WI38 (cell line): ENCODE results near the gene NEXN.

Experiments used
- H3K4me3 ChIP-seq: 2 replicates; pipeline ENCODE4 v1.5.1; 2011; ENCODE audit warnings: low read depth, mild to moderate bottlenecking, control low read depth, low read length
- TF ChIP-seq, protein P1 (sequence below): IDR thresholded peaks from 2 replicates; pipeline ENCODE4 v1.5.1; 2012; ENCODE audit warnings: low read depth, mild to moderate bottlenecking, control low read depth, low read length

The NEXN gene

DNA sequence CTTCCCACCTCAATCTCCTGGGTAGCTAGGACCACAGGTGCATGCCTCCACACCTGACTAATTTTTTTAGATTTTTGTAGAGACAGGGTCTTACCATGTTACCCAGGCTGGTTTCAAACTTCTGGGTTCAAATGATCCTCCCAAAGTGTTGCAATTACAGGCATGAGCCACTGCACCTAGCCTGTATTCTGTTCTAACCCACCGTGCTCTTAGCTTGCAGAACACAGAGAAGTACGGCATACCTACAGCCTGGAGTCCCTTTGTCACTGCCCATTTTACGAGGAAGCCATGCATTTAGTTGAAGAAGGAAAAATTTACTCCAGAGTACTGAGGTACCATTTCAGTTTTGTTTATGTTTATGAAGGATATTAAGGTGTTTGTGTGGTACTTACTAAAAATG lies 29.7 kb upstream of the NEXN start:
- TF ChIP-seq, protein P1, sequence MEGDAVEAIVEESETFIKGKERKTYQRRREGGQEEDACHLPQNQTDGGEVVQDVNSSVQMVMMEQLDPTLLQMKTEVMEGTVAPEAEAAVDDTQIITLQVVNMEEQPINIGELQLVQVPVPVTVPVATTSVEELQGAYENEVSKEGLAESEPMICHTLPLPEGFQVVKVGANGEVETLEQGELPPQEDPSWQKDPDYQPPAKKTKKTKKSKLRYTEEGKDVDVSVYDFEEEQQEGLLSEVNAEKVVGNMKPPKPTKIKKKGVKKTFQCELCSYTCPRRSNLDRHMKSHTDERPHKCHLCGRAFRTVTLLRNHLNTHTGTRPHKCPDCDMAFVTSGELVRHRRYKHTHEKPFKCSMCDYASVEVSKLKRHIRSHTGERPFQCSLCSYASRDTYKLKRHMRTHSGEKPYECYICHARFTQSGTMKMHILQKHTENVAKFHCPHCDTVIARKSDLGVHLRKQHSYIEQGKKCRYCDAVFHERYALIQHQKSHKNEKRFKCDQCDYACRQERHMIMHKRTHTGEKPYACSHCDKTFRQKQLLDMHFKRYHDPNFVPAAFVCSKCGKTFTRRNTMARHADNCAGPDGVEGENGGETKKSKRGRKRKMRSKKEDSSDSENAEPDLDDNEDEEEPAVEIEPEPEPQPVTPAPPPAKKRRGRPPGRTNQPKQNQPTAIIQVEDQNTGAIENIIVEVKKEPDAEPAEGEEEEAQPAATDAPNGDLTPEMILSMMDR, result no peak
- H3K4me3 ChIP-seq, result no peak overlapping the region

DNA sequence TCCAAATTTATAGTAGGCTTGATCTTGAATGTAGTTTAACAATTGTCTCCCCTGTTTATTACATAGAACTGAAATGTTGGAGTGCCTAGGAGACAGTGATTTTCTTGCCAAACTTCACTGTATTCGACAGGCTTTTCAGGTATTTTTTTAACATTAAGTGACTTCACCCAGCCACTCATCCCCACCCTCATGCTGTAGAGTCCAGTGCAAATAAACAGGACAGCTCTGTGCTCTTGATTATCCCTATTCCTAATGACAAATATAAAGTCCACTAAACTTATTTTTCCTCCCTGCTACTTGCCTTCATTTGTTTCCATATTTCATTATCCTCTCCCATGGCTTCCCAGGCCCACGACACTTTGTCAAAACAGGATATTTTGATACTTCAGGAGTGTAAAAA lies 29.2 kb upstream of the NEXN start:
- no peak overlapping the region for H3K4me3 ChIP-seq
- TF ChIP-seq, protein P1, result no peak

DNA sequence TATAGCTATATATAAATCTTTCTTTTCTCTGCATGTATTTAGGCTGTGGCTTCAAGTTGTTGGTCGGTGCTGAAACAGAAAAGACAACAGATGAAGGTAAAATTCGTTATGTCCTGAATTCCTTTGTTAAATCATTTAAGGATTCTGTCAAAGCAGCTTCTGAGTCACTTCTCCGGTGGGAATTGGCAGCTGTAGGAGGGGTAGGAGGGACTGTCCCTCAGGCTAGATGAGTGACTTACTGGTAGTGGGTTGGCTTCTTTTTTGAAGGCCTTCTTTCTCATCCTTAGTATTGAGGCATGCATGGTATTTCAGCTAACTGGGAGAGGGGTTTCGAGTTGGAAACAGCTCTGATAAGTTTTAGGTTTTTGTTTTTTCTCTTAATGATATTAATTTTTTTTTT lies 22.1 kb upstream of the NEXN start:
- H3K4me3 ChIP-seq, result no peak overlapping the region
- TF ChIP-seq, protein P1, result no peak

DNA sequence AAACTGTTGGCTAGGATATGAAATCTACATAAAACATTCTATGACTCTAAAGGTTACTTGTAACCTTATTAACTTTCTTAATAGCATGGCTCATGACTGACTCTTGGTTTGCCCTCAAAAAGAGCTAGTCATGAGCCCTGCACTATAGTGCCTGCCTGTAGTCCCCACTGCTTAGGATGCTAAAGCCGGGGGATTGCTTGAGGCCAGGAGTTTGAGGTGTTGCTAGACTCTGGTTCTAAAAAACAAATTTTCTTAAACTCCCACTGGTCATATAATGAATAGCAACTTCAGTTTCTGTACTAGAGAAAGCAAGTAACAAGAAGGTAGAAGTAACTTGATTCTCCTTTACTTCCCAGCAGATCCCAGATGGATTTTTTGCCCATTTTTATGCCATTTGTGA lies 15.8 kb upstream of the NEXN start:
- no peak overlapping the region for H3K4me3 ChIP-seq
- TF ChIP-seq, protein P1, result no peak

DNA sequence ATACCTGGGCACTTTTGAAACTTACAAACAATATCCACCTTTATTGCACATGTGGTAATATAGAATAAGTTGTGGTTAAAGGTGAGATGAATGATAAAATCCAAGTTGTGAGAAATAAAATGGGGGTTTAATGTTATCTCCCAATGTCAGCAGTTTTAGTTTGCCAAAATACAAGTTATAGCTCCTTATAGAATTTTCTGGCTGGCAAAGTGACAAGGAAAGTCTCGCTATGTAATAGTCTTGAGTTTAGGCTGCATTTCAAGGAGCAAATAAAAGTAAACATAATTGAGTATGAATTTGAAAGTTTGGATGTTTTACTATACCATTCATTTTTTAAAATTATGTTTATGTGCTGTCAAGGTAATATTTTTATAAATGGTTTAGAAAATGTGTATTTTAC lies 15.0 kb upstream of the NEXN start:
- no peak overlapping the region for H3K4me3 ChIP-seq
- TF ChIP-seq, protein P1, result no peak

DNA sequence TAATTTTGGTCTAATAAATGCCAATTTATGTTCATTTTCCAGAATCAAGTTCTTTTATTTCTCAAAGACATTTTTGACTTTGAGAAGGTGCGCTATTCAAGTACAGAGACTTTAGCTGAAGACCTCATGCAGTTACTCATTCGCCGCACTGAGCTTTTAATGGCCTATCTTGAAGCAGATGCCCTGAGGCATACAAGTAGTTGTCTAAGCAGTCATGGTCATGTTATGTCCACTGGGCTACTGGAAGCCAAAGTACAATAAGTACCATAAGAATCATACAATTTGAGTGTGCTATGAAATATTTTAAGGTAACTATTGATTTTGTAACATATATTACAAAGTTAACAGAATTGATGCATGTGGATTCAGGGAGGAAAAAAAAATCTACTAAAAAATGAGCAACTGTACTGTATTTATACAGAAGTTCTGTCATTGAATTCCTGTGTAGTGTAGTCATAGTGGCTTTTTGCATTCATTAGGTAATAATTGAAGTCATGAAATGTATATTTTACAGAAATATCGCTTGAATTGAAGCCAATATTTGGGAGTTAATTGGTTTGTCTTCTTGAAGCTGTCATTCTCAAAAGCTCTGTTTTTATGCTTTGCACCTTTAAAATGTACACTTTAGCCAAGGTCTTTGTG lies 13.5 kb upstream of the NEXN start:
- TF ChIP-seq, protein P1, result no peak
- no peak overlapping the region for H3K4me3 ChIP-seq

DNA sequence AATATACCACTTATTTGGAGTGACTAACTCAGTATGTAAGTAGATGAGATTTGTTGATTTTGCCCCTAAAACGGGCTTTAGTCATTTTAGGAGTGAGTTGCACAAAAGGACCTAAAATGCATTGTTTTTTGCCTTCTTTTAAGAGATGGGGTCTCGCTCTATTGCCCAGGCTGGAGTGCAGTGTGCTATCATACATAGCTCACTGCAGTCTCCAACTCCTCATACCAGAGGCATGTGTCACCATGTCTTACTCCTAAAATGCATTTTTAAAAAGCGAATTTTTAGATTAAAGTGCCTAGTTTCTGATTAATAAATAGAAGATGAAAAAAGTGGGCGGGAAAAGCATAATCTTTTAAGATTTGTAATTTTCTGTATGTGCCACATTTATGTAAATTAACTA lies 11.5 kb upstream of the NEXN start:
- TF ChIP-seq, protein P1, result no peak
- H3K4me3 ChIP-seq, result no peak overlapping the region
